DMS53 treated with DMSO at 0.1 percent for 48 hours (cell line): ENCODE data around the gene RIMS1.
"Not testable (repeated sequence)": the region's sequence is repeated elsewhere in the genome, so short reads cannot be mapped to it uniquely, and the experiment has no call there.

ENCODE experiments used
- DNase-seq: peaks from one replicate; lab custom pipeline; 2025; ENCODE audit not compliant: unreplicated experiment; lab: John Stamatoyannopoulos, UW

RIMS1 gene

DNA sequence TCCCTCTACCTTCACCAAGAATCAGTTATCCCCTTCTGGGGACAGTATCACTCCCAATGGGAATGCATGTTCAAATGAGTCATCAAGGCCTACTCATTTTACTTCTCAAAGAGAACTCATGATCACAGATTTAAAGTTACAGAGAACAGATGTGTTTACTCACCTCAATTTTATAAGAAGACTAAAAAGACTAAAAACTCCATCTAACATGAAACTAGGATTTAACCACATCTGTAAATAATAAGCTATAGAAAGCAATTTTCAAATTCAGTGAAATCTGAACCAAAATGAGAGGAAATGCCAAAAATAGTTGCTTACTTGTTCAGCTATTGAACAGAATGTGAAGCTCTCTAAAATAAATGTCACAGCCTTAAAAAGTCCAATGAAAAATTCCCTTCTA is 435.4 kb downstream of the RIMS1 start:
- DNase-seq: no peak

DNA sequence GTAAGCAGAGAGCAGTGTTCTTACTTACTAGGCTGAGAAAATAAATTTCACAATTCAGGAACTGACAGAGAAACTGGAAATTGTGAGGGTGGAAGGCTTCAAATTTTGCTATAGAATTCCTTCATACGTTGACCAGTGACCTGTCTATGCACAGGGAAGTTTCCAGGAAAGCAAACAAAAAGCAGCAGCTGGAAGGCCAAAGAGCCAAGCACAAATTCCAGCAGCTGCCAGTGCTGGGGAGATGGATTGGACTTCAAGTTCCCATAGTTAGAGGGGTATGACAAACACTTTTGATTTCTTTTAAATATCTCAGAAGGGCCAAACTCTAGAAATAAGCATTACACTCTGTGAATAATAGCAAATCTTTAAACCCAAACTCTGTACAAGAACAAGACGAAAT is 436.4 kb downstream of the RIMS1 start:
- DNase-seq: no peak

DNA sequence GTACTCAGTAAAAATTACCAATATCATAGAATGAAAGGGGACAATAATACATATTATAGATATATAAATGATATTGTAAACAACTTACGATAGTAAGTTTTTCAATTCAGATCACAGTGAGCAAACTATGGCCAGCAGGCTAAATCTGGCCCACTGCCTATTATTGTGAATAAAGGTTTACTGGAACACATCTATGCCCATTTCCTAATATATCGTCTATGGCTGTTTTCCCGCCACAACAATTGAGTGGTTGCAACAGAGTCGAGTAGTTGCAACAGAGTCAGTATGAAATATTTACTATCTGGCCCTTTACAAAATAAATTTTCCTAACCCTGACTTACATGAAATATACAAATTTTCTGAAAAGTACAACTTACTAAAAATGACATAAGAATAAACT is 438.2 kb downstream of the RIMS1 start:
- no peak for DNase-seq

DNA sequence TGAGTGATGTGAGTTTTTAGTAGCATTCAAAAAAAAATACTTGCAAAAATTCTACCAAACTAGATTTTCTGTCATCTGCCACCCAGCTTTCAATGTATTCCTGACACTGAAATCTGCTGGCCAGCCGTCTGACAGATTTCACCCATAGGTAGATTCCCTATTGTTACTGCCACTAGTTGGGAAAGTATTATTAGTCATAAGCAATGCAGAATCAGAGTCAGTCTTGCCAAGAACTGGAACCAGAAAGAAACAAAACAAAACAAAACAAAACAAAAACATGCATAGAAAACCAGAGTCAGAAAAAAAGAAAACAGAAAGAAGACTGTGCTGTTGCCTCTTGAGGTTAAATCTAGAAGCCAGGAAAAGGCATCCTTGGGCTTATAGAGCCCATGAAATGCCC is 442.4 kb downstream of the RIMS1 start:
- no peak for DNase-seq

DNA sequence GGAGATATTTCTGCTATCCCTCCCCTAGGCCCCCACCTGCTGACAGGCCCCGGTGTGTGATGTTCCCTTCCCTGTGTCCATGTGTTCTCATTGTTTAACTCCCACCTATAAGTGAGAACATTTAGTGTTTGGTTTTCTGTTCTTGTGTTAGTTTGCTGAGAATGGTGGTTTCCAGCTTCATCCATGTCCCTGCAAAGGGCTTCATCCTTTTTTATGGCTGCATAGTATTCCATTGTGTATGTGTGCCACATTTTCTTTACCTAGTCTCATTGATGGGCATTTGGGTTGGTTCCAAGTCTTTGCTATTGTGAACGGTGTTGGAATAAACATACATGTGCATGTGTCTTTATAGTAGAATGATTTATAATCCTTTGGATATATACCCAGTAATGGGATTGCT is 448.9 kb downstream of the RIMS1 start:
- not testable (repeated sequence) for DNase-seq

DNA sequence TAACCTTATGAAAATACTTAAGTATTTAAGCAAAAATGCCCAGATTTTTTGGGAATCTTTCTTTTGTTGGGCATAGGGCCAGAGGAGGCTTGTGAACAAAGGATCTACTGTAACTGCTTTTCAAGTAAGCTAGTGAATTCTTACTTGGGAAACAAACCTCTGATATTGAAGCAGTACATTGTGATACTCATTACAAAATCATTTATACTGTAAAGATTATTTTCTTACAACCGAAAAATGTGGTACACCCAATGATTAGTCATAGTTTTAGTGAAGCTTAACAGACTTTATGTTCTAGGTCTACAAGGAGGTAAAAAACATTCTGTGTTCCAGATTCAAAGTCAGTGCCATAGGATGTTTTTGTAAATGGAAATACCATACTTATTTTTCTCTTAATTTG is 462.6 kb downstream of the RIMS1 start:
- DNase-seq: no peak

DNA sequence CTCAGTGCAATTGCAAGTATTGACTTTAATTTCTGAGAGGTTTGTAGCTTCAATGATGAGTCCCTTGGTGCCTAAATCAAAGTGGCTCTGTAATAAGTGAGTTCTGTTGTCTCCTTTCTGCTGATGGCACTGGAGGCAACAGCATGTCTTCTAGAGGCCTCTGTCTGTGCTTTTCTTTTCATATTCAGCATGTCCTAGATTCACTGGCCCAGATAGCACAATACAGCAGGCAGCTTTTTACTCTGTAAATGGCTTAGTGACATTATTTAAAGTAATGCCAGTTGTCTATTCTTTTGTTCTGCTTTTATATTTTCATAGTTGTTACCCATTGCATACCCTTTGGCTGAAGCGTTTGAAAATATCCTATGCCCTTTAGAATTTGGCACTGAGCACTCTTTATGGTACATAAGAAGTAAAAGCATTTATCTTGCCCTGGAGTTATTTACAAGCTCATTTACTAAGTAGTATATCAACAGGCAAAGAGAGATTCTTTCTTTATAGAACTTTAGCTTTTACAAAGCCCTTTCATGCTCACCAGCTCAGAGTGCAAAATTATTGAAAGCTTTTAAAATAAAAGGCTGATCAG is 464.0 kb downstream of the RIMS1 start:
- no peak for DNase-seq

DNA sequence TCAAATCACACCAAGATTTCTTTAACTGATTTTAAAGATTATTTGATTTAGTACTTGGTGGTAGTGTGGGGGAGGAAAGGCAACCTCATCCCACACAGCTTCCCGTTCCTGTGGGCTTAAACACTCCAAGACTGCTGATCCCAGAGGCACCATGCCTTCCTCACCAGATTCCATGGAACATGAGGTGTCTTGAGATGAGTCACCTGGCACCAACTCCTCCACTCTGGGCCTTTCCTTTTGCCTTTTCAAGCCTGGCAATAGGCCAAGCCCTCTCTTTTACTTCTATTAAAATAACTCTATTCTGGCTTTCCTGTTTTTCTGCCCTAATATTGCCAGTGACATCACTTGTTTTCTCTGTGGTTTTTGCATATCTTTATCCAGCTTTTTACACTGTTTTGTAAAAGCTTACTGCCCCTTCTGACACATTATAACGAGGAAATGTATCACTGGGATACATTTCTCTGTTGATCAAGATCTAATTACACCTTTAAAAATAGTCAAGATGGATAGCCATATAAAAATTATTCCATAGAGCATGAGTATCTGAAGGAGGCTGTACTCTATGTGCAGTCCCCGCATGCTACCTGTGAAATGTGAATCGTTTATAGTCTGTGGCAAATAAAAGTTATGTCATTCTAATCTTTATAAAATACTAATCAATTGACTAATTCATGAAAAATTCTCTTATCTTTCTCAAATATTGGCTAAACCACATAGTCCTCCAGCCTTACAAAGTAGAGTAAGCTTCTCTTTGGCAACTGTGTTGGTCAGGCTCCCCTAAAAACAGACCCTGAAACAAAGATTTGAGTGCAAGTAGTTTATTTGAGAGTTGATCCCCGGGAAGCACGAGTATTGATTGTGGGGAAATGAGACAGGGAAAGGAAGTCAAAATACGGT is 477.7 kb downstream of the RIMS1 start:
- peak; percentile 8 for DNase-seq

DNA sequence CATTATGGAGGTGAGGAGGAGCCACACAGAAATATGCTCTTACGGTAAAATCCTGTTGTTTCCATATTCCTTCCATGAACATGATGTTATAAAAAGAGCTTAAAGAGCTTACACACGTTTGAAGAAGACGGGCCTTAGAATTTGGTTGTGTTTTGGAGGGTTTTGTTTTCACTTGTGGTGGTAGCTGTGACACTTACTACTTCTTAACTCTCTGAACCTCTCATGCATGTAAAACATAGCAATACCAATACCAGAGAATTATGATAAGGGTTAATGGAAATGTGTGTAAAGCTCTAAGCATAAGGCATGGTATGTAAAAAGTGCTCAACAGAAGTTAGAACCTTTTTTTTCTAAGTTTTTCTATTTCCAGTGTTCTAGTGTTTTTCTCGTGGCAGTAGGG is 479.4 kb downstream of the RIMS1 start:
- DNase-seq: no peak

DNA sequence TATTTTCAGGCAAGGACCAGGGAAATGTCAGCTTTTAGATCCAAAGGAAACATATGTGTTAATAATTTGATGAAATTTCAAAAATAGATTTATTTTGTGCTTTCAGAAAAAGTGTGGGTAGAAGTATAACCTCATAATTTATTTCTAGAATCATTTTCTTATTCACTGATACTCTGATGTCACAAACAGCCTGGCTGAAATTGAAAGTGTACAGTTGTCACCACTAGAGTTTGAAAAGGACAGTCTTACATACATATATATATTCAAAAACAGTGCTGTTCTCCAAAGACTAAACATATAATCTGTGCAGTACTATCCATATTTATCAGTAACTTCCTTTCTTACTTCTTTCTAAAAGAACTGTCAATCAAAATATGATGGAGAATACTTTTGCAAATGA is 481.1 kb downstream of the RIMS1 start:
- DNase-seq: no peak

DNA sequence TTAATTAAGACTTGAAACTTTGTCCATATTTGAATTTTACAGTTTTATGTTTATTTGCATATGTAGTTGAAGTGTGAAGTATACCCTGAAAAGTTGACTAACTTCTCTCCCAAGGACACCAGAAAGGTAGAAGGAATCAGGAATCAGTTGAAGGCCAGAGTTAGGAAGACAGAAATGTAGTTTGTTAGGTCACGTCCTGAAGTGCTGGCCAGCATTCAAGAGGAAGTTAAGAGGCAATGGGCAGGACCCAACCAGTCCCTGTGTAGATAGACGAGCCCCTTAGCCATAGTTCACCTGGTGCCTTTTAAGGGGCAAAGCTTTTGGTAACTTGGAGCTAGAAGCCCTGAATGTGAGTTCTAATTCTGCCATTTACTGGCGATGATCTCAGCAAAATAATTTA is 485.1 kb downstream of the RIMS1 start:
- DNase-seq: no peak

DNA sequence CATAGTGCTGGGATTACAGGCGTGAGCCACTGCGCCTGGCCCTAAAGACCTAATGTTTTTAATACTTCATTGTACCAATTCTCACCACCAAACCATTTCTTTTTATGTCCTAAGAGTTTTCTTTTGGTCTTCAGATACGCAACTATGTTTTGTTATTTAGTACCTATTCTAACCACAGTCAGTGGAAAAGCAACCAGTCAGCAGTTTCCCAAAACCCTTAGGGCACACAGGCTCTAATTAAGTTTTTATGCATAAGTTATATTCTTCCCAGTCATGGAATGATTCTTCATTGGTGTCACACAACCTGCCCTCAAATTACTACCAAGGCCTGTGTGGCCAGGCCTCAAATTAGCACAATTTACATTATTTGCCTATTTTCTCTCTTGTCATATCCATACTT is 487.8 kb downstream of the RIMS1 start:
- no peak for DNase-seq

DNA sequence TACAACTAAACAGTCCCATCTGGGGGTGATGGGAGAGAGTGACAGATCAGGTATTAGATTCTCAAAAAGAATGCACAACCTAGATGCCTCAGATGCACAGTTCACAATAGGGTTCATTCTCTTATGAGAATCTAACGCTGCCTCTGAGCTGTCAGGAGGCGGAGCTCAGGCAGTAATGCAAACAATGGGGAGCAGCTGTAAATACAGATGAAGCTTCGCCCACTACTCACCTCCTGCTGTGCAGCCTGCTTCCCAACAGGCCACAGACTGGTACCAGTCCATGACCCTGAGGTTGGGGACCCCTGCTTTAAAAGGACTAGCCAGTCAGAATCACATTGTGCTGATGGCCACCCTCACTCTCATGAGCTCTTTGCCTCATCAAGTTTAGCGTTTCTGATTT is 488.5 kb downstream of the RIMS1 start:
- peak; percentile 66 for DNase-seq

DNA sequence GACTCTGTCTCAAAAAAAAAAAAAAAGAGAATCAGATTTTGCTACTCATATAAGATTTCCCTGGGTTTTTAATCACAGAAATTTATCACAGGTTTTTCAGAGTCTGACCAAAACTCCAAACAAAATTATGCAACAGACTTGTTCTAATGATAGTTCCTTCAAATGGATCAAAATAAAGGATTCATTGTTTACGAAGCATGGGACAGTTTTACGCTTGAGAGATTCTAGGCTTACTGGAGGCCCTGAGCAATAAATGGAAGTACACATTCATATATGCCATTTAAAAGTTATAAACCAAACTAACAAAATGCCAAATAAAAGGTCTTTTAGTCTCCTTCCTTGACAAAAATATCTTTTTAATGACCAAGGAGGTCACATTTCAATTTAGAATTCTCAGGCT is 490.4 kb downstream of the RIMS1 start:
- no peak for DNase-seq

DNA sequence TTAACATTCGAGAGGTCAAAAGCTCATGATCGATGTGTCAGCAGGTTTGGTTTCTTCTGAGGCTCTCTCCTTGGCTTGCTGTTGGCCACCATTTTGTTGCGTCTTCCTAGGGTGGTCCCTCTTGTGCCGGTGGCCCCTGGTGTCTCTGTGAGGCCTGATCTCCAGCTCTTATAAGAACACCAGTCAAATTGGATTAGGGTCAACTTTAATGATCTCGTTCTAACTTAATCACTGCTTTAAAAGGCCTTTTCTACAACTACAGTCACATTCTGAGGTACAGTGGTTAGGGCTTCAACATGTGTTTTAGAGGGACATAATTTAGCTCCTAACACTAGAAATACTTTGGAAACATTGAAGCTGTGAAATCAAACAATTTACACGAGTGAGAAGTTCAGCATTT is 494.7 kb downstream of the RIMS1 start:
- no peak for DNase-seq

DNA sequence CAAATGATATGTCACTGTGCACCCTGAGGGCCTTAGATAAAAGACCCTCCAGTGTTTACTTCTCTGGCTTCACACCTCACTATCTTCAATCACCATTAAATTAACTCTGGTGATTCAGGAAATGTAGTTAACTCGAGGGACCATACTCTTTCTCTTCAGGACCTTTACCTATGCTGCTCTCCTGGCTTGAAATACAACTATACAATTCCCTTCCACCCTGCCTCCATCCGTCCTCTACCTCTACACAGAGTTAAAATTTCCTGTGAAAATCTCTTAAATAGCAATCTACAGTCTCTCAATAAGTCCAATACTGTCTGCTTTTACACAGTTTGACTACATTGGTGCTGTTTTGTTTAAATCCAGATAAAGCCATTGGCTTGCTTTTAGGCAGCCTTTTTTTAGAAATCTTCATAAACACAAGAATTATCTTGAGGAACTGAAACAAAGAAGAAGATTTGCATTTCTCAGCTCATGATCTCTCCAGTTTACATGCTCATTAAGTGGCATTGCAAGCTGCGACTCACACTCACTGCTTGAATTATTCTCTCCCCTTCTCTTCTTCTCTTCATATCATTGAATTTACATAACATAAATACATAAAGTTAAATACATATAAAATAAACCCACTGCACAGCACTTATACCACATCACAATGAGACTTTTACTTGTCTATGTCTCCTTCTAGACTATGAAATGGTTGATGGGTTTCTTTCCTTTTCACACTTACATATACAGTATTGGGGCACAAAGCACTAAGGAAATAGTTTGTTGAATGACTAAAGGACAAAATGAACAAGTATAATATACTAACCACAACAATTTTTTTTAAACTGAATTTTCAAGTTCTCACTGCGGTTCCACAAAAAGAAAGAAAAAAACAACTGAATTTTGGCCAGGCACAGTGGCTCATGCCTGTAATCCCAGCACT is 496.5 kb downstream of the RIMS1 start:
- no peak for DNase-seq

DNA sequence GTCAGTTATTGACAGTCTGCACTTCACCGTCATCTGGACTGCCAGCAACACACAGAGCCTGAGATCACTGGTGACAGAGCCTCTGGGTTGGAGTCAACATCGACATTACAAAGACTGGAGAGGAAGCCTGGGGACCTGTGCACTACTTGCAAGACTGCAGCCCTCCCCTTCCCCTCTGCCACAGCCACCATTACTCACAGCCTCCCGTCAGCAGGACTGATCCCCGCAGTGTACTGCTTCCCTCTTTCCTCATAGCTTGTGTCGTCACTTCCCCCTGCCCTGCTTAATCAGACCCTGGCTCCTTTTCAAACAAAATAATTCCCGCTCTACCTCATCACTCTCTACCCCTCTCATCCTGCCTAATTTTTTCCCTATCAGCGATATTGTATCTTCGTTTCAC is 500.0 kb downstream of the RIMS1 start:
- DNase-seq: no peak

DNA sequence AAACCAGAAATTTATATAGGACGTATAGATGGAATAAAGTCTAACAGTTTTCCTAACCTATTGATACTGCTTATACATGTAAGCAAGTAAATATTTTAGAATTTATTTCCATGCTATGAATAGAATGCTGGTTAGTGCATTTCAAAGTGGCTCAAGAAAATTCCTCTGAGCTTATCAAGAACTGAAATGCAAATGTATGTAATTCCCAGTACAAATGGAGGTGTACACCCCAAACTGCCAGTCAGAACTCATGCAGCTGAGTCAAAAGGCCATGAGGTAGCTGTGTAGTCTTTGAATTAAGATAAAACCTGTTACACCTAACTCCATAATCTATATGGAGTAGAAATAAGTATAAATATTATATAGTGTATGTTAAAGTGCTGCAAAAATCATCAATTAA is 503.3 kb downstream of the RIMS1 start:
- DNase-seq: no peak

DNA sequence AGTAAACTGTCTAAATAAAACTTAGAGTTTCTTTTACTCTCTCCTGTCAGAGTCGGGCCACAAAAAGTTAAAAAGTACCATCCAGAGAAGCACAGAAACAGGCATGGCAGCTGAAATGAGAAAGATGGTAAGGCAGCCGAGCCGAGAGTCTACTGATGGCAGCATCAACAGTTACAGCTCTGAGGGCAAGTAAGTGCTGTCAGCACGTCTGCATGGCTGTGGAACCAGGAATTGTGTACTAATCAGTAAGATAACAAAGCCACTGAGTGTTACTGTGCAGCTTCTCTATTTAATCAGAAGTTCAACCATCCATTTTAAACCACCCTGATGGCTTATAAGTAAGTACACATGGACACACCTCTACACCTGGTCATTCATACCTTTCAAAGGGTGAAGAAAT is 504.2 kb downstream of the RIMS1 start:
- DNase-seq: no peak

DNA sequence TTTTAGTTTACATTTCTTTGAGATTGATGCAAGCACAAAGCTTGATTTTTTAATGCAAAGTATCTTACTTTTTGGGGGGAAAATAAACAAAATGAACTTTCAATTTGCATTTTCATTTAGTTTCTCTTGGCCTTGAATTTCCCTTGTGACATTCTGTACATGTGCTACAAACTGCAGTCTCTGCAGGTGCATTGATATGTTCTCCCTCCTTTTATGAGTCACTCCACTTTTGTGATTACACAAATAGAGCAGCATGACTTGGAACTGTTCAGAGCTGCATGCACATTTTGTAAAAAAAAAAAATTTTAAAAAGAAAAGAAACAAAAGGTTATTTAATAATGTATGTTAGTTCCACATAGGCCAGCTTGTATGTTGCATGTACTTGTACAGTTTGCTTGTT is 515.5 kb downstream of the RIMS1 start:
- peak; percentile 22 for DNase-seq

DNA sequence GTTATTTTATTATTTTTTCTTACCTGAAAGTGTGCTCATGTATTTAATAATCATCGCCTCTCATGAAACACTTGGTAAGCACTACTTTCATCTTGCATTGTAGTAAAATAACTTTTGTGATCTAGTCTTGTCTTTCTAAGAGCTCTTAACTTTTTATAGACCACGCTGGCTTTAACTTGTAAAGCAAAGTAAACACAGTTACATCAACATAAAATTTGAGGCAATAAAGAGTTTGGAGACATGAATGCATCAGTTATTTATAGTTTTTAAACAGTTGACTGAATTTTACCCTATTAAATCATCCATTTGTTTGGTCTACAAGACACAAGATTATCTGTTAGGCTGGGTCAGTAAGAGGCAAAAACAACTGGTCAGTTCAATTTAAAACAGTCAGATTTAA is 517.1 kb downstream of the RIMS1 start:
- no peak for DNase-seq

DNA sequence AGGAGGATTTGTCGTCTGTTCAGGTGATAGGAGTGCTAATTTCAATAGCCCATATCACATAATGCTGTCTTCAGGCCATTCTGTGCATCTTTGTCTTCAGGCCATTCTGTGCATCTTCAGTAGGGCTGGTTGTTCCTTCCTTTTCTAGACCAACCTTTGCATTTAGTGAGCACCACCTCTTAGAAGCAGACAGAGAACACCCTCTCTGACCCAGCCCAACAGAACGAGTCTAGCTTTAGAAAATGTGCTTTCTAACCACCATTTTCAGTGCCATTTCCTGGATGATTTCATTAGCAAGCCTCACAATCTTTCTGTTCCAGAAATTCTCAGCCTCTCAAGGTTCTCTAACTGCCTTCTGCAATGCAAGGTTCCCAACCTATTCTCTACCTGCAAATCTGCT is 520.2 kb downstream of the RIMS1 start:
- no peak for DNase-seq
